ENCODE data around the gene BTLA.

BTLA gene

GRCh38 chr3:112459750-112460149, 39.5 kb downstream of the BTLA start:
- Histone ChIP-seq H3K9ac (peak overlapping the region; percentile 1; the same call in 1 of the 2 replicates), H3K4me2 (peak overlapping the region; percentile 86), H3K4me1 (ENCODE audit: low read depth, poor library complexity, severe bottlenecking) (peaks cover 88% of the 10 kb centered on the region), H2AFZ (ENCODE audit: low read depth) (peak overlapping the region; percentile 1; the same call in 1 of the 2 replicates), H3K4me3 (IDR thresholded peaks at IDR 0.05; ENCODE audit: insufficient read depth, low read depth, low read length) (no peak overlapping the region), H4K20me1 (ENCODE audit: insufficient read depth) (no peaks in the 10 kb centered on the region), H3K79me2 (ENCODE audit: insufficient read depth, low read depth) (0 out of 2 replicates have a peak, but pooled peaks cover 5% of the 10 kb centered on the region), H3K36me3 (ENCODE audit: insufficient read depth) (no peaks in the 10 kb centered on the region), H3K27ac (peak overlapping the region; percentile 74), H3K27me3 (ENCODE audit: insufficient read depth, low read depth) (no peaks in the 10 kb centered on the region)
- no peak for TF ChIP-seq CTCF (conservative IDR thresholded peaks at IDR 0.05; ENCODE audit: low read depth, low read length)

DNA sequence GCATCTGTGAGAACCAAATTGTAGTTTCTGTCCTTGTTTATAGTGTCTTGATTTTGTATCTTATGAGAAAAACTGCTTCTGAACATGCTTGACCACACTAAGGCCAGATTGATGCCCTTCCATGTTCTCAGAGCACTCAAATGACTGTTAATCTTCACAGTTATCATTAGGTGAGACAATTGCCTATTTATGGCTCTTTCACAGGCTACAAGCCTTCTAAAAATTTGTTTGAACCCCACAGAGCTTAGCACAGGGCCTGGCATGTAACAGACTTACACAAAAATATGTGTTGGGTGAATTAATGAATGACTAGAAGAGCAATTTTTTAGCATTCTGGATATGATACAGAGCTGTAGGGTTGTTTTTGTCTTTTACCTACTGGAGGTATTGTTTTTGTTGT, 43.1 kb downstream of the BTLA start:
- H3K36me3 ChIP-seq (ENCODE audit: insufficient read depth): no peaks in the 10 kb centered on the region
- H3K79me2 ChIP-seq (ENCODE audit: insufficient read depth, low read depth): 0 out of 2 replicates have a peak, but pooled peaks cover 5% of the 10 kb centered on the region
- no peak overlapping the region for H3K27ac ChIP-seq
- H4K20me1 ChIP-seq (ENCODE audit: insufficient read depth): no peaks in the 10 kb centered on the region
- H3K4me1 ChIP-seq (ENCODE audit: low read depth, poor library complexity, severe bottlenecking): peaks cover 54% of the 10 kb centered on the region
- no peak for TF ChIP-seq CTCF (conservative IDR thresholded peaks at IDR 0.05; ENCODE audit: low read depth, low read length)
- H3K27me3 ChIP-seq (ENCODE audit: insufficient read depth, low read depth): no peaks in the 10 kb centered on the region
- no peak overlapping the region for H3K9ac ChIP-seq
- H2AFZ ChIP-seq (ENCODE audit: low read depth): no peak overlapping the region
- H3K4me2 ChIP-seq: no peak overlapping the region
- H3K4me3 ChIP-seq (IDR thresholded peaks at IDR 0.05; ENCODE audit: insufficient read depth, low read depth, low read length): no peak overlapping the region

- Histone ChIP-seq H3K36me3 (ENCODE audit: insufficient read depth) (no peaks in the 10 kb centered on the region), H3K79me2 (ENCODE audit: insufficient read depth, low read depth) (no peaks in the 10 kb centered on the region), H3K4me2 (no peak overlapping the region), H3K27ac (no peak overlapping the region), H3K27me3 (ENCODE audit: insufficient read depth, low read depth) (no peaks in the 10 kb centered on the region), H3K9ac (no peak overlapping the region), H2AFZ (ENCODE audit: low read depth) (no peak overlapping the region), H3K4me3 (IDR thresholded peaks at IDR 0.05; ENCODE audit: insufficient read depth, low read depth, low read length) (no peak overlapping the region), H3K4me1 (ENCODE audit: low read depth, poor library complexity, severe bottlenecking) (peaks cover 4% of the 10 kb centered on the region), H4K20me1 (ENCODE audit: insufficient read depth) (no peaks in the 10 kb centered on the region)
- TF ChIP-seq CTCF (conservative IDR thresholded peaks at IDR 0.05; ENCODE audit: low read depth, low read length): no peak
These were observed 50.3 kb downstream of the BTLA start for GRCh38 chr3:112448939-112449338.

- no peak for TF ChIP-seq CTCF (conservative IDR thresholded peaks at IDR 0.05; ENCODE audit: low read depth, low read length)
- Histone ChIP-seq H3K4me2 (no peak overlapping the region), H3K27ac (no peak overlapping the region), H3K4me1 (ENCODE audit: low read depth, poor library complexity, severe bottlenecking) (peaks cover 8% of the 10 kb centered on the region), H4K20me1 (ENCODE audit: insufficient read depth) (no peaks in the 10 kb centered on the region), H3K9ac (no peak overlapping the region), H3K79me2 (ENCODE audit: insufficient read depth, low read depth) (no peaks in the 10 kb centered on the region), H3K36me3 (ENCODE audit: insufficient read depth) (no peaks in the 10 kb centered on the region), H2AFZ (ENCODE audit: low read depth) (no peak overlapping the region), H3K4me3 (IDR thresholded peaks at IDR 0.05; ENCODE audit: insufficient read depth, low read depth, low read length) (no peak overlapping the region), H3K27me3 (ENCODE audit: insufficient read depth, low read depth) (no peaks in the 10 kb centered on the region)
These were observed 52.9 kb downstream of the BTLA start for GRCh38 chr3:112446343-112446742.
